GM19438 (cell line): ENCODE results near the gene GDF10.

Experiments
- ATAC-seq: cut with Tn5 transposase; IDR thresholded peaks from one replicate; pipeline ENCODE4 v1.9.1; 2021; ENCODE audit warnings: low read depth; ENCODE audit not compliant: unreplicated experiment

GDF10 gene

DNA sequence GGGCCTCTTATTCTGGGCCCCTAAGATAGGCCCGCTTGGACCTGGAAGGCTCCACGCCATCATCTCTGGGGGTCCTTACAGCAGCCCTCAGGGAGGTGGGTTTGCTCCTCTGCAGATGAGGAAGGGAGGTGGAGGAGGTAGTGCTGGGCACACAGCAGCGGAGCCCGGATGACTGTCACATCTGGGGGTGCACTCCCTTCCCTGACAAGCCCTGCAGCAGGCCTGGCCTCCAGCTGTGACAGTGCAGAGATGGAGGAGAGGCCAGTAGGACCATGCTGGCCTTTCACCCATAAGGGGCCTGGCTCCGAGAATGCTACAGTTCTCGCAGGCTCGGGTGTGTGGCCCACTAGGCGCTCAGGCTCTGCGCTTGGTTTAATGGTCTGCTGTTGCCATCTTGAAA lies 31.5 kb downstream of the GDF10 start:
- ATAC-seq = no peak

DNA sequence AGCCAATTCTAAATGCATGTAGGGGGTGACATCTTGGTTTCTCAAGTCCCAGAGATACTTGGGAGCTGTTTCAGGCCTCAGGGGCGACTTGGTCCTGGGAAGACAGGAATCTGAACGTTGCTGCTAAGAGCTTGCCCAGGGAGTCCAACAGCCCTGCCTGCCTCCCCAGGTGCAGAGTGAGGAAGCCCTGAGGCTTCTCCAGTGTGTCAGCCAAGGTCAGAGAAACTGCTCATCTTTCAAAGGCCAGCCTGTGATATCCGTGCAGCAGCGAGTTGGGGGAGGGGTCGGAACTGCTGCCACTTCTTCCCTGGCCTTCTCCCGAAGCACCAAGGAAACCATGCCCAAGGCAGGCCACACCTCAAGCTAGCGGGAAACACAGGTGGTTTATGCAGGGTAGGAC lies 32.0 kb downstream of the GDF10 start:
- no peak for ATAC-seq

DNA sequence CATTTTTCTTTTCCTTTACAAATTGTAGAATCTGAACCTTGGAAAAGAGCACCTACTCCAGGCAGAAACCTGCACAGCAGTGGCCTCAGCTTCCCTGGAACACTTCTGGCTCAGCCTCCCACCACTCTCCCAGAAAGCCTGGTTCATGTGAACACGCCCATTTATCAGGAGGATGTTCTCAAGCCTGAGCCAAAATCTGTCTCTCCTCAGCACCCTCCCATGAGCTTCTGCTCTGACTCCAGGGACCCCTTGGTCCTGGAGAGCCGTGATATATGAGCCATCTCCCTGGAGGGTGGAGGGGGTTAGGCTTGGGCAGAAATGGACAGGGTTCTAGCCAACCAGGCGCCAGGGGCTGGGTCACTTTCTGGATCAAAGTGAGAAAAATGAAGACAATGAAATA lies 32.4 kb downstream of the GDF10 start:
- ATAC-seq = no peak

DNA sequence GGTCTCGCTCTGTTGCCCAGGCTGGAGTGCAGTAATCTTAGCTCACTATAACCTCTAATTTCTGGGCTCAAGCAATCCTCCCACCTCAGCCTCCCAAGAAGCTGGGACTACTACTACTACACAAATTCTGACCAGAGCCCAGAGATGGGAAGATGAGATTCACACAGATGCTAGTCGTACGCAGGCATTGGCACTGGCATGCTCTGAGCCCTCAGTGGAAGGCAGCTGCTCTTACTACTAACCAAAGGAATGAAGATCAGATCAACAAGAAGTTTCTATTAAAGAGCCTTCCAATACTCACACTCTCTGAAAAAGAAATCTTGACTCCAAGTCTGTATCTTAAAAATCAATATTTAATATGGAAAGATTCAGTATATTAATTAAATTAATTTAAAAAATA lies 32.9 kb downstream of the GDF10 start:
- ATAC-seq = no peak

DNA sequence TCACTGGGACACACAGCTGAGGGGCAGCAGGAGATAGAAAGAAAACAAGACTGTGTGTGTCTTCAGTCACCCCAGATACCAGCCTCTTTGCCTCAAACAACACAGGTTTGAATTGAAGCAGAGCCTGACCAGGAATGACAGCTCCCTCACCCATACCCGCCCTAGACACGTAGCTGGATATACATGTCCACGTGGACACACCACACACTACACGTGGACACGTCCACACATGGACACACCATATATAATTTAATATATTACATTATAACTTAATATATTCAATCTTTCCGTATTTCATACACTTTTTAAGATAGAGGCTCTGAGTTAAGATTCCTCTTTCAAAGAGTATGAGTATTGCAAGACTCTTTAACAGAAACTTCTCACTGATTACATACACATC lies 33.5 kb downstream of the GDF10 start:
- no peak for ATAC-seq

- no peak for ATAC-seq
Observed at GRCh38 chr10:47334466-47335295, 34.7 kb downstream of the GDF10 start.

- no peak for ATAC-seq
Observed at GRCh38 chr10:47335906-47336305, 35.9 kb downstream of the GDF10 start.

- no peak for ATAC-seq
Observed at GRCh38 chr10:47336387-47337134, 36.6 kb downstream of the GDF10 start.

- no peak for ATAC-seq
Observed at GRCh38 chr10:47337310-47337709, 37.3 kb downstream of the GDF10 start.

DNA sequence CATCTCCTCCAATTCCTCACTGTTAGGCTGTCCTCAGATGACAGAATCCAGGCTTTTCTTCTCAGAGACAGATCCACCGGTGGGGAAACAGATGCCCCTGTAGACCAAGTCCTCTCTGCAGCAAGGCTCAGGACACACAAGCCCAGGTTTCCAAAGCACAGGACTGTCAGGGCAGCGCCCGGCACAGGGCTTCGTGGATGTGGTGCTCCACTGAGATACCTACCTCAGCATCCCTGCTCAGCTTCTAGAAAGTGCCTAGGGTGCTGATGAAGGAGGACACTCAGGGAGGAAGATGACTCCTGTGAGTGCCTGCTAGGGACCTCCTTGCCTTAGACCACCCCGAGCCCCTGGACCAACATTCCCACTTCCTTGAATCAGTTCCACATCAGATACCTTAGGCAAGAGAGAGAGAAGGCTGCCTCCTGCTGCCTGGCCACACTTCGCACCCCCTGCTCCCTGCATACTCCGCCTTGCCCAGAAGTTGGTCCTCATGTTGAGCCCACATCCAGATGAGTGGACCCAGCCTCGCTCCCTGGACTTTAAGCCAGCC lies 39.3 kb downstream of the GDF10 start:
- no peak for ATAC-seq

- ATAC-seq = no peak
Observed at GRCh38 chr10:47339759-47340607, 40.0 kb downstream of the GDF10 start.

DNA sequence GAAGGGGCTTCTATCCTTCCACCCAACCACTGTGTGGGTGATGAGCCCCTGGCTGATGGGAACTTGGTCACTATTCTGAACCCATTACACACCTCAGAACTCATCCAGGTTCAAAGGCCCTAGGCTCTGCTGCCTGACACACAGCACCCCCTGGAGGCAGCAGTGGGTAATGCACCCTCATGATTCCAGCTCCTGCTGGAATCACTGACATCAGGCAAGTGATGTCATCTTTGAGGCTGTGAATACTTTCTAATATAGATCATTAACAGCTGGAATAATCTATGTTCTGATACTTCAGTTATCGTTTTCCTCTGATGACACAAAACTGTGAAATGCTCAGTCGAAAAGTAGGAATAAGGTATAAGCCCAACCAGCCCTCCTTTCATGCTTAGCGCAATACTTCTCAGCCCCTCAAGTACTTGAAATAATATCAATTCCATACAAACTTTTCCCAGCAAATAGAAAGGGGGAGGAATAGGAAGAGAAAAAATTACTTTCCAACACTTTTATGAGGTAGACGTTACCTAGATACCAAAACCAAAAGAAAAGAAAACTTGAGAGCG lies 40.7 kb downstream of the GDF10 start:
- ATAC-seq = no peak

- ATAC-seq = no peak
Observed at GRCh38 chr10:47344996-47345870, 45.2 kb downstream of the GDF10 start.

GRCh38 chr10:47346581-47347302 lies 46.7 kb downstream of the GDF10 start:
- no peak for ATAC-seq

DNA sequence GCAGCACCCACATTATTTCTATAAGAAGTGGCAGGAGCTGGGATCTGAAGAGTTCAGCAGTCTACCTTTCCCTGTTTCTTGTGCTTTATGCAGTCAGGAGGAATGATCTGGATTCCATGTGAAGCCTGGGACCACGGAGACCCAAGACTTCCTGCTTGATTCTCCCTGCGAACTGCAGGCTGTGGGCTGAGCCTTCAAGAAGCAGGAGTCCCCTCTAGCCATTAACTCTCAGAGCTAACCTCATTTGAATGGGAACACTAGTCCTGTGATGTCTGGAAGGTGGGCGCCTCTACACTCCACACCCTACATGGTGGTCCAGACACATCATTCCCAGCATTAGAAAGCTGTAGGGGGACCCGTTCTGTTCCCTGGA lies 47.3 kb downstream of the GDF10 start:
- ATAC-seq = no peak

DNA sequence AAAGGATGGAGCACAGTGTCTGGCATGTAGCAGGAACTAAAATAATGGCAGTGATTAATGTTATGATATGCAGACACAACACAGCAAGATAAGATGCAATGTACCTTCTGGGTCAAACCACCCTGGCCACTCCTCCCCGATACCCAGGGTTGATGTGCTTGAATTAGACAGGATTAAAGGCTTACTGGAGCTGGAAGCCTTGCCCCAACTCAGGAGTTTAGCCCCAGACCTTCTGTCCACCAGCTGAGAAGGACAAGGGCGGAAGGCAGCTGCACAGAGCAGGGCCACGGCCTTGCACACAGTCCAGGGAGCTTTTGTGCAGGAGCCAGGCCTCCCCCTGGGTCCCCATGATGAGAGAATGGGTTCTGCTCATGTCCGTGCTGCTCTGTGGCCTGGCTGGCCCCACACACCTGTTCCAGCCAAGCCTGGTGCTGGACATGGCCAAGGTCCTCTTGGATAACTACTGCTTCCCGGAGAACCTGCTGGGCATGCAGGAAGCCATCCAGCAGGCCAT lies 48.2 kb downstream of the GDF10 start, which contains the start of gene RBP3:
TSS of gene RBP3 (plus strand) at position 226 of the 514 bp plus-strand sequence. CDS start at position 348, 122 bp downstream.
- ATAC-seq = no peak

- no peak for ATAC-seq
Observed at GRCh38 chr10:47348661-47349470, 48.9 kb downstream of the GDF10 start.

GRCh38 chr10:47349516-47349915 lies 49.5 kb downstream of the GDF10 start:
- no peak for ATAC-seq
